ENCODE data around the gene TPRA1.
"Not testable (repeated sequence)": the region's sequence is repeated elsewhere in the genome, so short reads cannot be mapped to it uniquely, and the experiment has no call there.

TPRA1 gene

GRCh38 chr3:127615631-127616305 lies 25.2 kb upstream of the TPRA1 start:
- DNase-seq, result no peak

- no peak for DNase-seq
These were observed 24.5 kb upstream of the TPRA1 start for GRCh38 chr3:127614928-127615589.

- DNase-seq, result no peak
These were observed 22.9 kb upstream of the TPRA1 start for GRCh38 chr3:127613406-127613805.

- no peak for DNase-seq
These were observed 22.4 kb upstream of the TPRA1 start for GRCh38 chr3:127612966-127613365.

- no peak for DNase-seq
These were observed 20.7 kb upstream of the TPRA1 start for GRCh38 chr3:127611251-127611650.

GRCh38 chr3:127610105-127610504 lies 19.6 kb upstream of the TPRA1 start:
- DNase-seq, result no peak

GRCh38 chr3:127608362-127608718 lies 17.8 kb upstream of the TPRA1 start:
- no peak for DNase-seq

GRCh38 chr3:127607675-127608361 lies 17.3 kb upstream of the TPRA1 start:
- DNase-seq, result no peak

GRCh38 chr3:127606981-127607595 lies 16.6 kb upstream of the TPRA1 start:
- no peak for DNase-seq

- DNase-seq, result no peak
These were observed 15.7 kb upstream of the TPRA1 start for GRCh38 chr3:127606086-127606805.

- DNase-seq, result not testable (repeated sequence)
These were observed 15.0 kb upstream of the TPRA1 start for GRCh38 chr3:127605547-127605946.

- DNase-seq, result no peak
These were observed 14.1 kb upstream of the TPRA1 start for GRCh38 chr3:127604546-127605165.

- DNase-seq, result no peak
These were observed 13.5 kb upstream of the TPRA1 start for GRCh38 chr3:127604035-127604434.

GRCh38 chr3:127600749-127601456 lies 10.4 kb upstream of the TPRA1 start:
- DNase-seq, result no peak

- no peak for DNase-seq
These were observed 8.5 kb upstream of the TPRA1 start for GRCh38 chr3:127598841-127599570.

GRCh38 chr3:127597020-127597771 lies 6.7 kb upstream of the TPRA1 start:
- peak; percentile 25 to 30 for DNase-seq

- no peak for DNase-seq
These were observed 4.8 kb upstream of the TPRA1 start for GRCh38 chr3:127595303-127595702.

GRCh38 chr3:127593178-127593577 lies 2.6 kb upstream of the TPRA1 start:
- DNase-seq, result no peak

- no peak for DNase-seq
These were observed 296 bp downstream of the TPRA1 start for GRCh38 chr3:127590282-127590592.

- no peak for DNase-seq
These were observed 792 bp downstream of the TPRA1 start for GRCh38 chr3:127589600-127590281.

Data from SHP77 (cell line).